Heart left ventricle (tissue), 16 donors: ENCODE data around the gene GAGE12E. TPM values are rescaled to one million over a fixed set of nuclear protein-coding genes. Genes with fewer than 3 reads are reported as not detected.
A peak's percentile ranks its signal among the peaks of the same experiment; 100 is the strongest.
"Not testable (repeated sequence)": the region's sequence is repeated elsewhere in the genome, so short reads cannot be mapped to it uniquely, and the experiment has no call there.

Experiments
- ATAC-seq, 4 donors: fragments of 200-7000 bp; cut with Tn5 transposase; one replicate each; pipeline ENCODE4 v1.9.1; 2020 to 2022; ENCODE audit warnings: moderate library complexity in 4 of 4, mild to moderate bottlenecking in 3 of 4, moderate number of reproducible peaks in 1 of 4
- DNase-seq, 5 donors: peaks; one replicate each; pipeline ENCODE4 v3.0.0-alpha.2; 2020
- H3K27ac ChIP-seq, 12 donors: fragments of 200-600 bp; sonication (generic) in 4 of 12; one replicate each; pipeline versions ENCODE4 v1.5.0 to v1.8.0; 2016 to 2022; ENCODE audit warnings: mild to moderate bottlenecking in 2 of 12
- H3K27me3 ChIP-seq, 9 donors: fragments of 200-600 bp; sonication (generic) in 2 of 9; one replicate each; pipeline versions ENCODE4 v1.5.1 to v1.8.0; 2016 to 2022; ENCODE audit warnings: mild to moderate bottlenecking in 3 of 9
- H3K36me3 ChIP-seq, 9 donors: fragments of 200-600 bp; sonication (generic) in 2 of 9; one replicate each; pipeline versions ENCODE4 v1.5.0 to v1.8.0; 2018 to 2022; ENCODE audit warnings: mild to moderate bottlenecking in 2 of 9
- H3K4me1 ChIP-seq, 12 donors: fragments of 200-600 bp; sonication (generic) in 4 of 12; one replicate each; pipeline versions ENCODE4 v1.5.0 to v1.8.0; 2016 to 2022; ENCODE audit warnings: mild to moderate bottlenecking in 3 of 12
- H3K4me3 ChIP-seq, 12 donors: fragments of 200-600 bp; sonication (generic) in 4 of 12; one replicate each; pipeline versions ENCODE4 v1.5.0 to v1.8.0; 2017 to 2022; ENCODE audit warnings: mild to moderate bottlenecking in 9 of 12, moderate library complexity in 4 of 12
- H3K9me3 ChIP-seq, 12 donors: fragments of 200-600 bp; sonication (generic) in 4 of 12; one replicate each; pipeline versions ENCODE4 v1.5.0 to v1.8.0; 2016 to 2022; ENCODE audit warnings: mild to moderate bottlenecking in 1 of 12
- WGBS, 4 donors: extraction: QIAGEN DNeasy Blood & Tissue Kit in 2 of 4; methylation state at CpG; one replicate each; pipeline versions ENCODE4 v1.1.5 to v1.1.7; 2013 to 2018; 5-methylcytosine and 5-hydroxymethylcytosine counted together
- intact Hi-C, 10 donors: fragments of 100-400 bp; cut with DNase I; formaldehyde crosslinking; loops; one replicate each; pipeline versions ENCODE4 v1.11.1 to v1.14.2; 2022
- long read RNA-seq, 3 donors: library from polyadenylated mRNA; unstranded; transcript quantifications; one replicate each; pipeline ENCODE4 v2.0.0, GENCODE V29; 2020 to 2021
- polyA plus RNA-seq, 2 donors: library from polyadenylated mRNA; stranded (reverse); fragments of 200-250 nt; gene quantifications; one replicate each; pipeline ENCODE4 v1.2.3, GENCODE V29; 2013
- total RNA-seq, 9 donors: library from RNA; depleted of rRNA in 2 of 9; stranded (reverse); fragments of >200 nt in 2 of 9; fragmentation: NEBNext Ultra II Directional in 3 of 9; extraction: Animal tissue kit (Norgen Biotek cat#: 25700) in 3 of 9; gene quantifications; one replicate each; pipeline versions ENCODE4 v1.1.0 to v1.2.4, GENCODE V29; 2016 to 2023
- donor health status: ischemic (EF 13 %, LVEDD 7.1; RV severe dilation, severe dysfunction).
- donor health status: healthy with polysubstance abuse.
- donor health status: DM: no; HTN: yes; CAD: no.
- donor health status: DM: no; HTN: no; CAD: no.
- donor health status: ischemic (EF 25% LVEDD 6.9; RV normal size, moderate dysfunction).
- donor health status: ischemic (EF 25% LVEDD 5.7; RV mildly dilated, moderate dysfunction).
- donor health status: healthy.
- donor health status: DM: yes; HTN: yes; CAD: no.
- donor health status: ischemic (EF 35%, LVEDD 5.7; RV mildly dilated, moderate dysfunction).
- donor health status: nonischemic (EF 11% LVEDD 7.7; RV severe dilation, severe dysfunction).
- donor health status: DM: yes; HTN: yes; CAD: no.
- donor health status: PGD.
- donor health status: ischemic (EF 29% LVEDD 5.4; RV normal size, mild dysfunction).
- donor health status: nonischemic (EF 23%, LVEDD 6.1; RV moderate dilation, normal function).

Gene GAGE12E, protein sequence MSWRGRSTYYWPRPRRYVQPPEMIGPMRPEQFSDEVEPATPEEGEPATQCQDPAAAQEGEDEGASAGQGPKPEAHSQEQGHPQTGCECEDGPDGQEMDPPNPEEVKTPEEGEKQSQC
- total RNA-seq (not detected), polyA plus RNA-seq (not detected)
- long read RNA-seq, donor 1, result 0 reads
- long read RNA-seq, donor 2, result 0 reads
- long read RNA-seq, donor 3, result 0 reads

DNA sequence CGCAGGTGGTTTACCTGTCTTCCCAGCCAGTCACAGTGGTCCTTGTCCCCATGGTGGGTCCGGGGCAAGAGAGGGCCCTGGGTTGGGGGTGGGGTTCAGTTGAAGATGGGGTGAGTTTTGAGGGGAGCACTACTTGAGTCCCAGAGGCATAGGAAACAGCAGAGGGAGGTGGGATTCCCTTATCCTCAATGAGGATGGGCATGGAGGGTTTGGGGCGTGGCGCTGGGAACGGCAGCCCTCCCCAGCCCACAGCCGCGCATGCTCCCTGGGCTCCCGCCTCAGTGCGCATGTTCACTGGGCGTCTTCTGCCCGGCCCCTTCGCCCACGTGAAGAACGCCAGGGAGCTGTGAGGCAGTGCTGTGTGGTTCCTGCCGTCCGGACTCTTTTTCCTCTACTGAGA is at the start of gene GAGE12E:
Gene GAGE12E, plus strand, starts transcription at position 301 of the 400 bp plus-strand sequence. CDS start 1,155 bp downstream, outside the sequence.
- H3K27ac ChIP-seq, H3K4me3 ChIP-seq, ATAC-seq, intact Hi-C loops, H3K9me3 ChIP-seq, H3K4me1 ChIP-seq, DNase-seq, H3K36me3 ChIP-seq, H3K27me3 ChIP-seq: not testable (repeated sequence)
- WGBS, 4 donors, result no CpG with 5 or more reads among the region's 16 CpGs

DNA sequence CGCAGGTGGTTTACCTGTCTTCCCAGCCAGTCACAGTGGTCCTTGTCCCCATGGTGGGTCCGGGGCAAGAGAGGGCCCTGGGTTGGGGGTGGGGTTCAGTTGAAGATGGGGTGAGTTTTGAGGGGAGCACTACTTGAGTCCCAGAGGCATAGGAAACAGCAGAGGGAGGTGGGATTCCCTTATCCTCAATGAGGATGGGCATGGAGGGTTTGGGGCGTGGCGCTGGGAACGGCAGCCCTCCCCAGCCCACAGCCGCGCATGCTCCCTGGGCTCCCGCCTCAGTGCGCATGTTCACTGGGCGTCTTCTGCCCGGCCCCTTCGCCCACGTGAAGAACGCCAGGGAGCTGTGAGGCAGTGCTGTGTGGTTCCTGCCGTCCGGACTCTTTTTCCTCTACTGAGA is 19.2 kb upstream of the GAGE12E start, which contains the start of gene GAGE12C:
Gene GAGE12C, plus strand, starts transcription at position 301 of the 400 bp plus-strand sequence. CDS start 1,155 bp downstream, outside the sequence.
- intact Hi-C loops, H3K27ac ChIP-seq, ATAC-seq, H3K36me3 ChIP-seq, H3K4me1 ChIP-seq, H3K4me3 ChIP-seq, H3K27me3 ChIP-seq, H3K9me3 ChIP-seq, DNase-seq: not testable (repeated sequence)
- WGBS, 4 donors, result no CpG with 5 or more reads among the region's 16 CpGs

DNA sequence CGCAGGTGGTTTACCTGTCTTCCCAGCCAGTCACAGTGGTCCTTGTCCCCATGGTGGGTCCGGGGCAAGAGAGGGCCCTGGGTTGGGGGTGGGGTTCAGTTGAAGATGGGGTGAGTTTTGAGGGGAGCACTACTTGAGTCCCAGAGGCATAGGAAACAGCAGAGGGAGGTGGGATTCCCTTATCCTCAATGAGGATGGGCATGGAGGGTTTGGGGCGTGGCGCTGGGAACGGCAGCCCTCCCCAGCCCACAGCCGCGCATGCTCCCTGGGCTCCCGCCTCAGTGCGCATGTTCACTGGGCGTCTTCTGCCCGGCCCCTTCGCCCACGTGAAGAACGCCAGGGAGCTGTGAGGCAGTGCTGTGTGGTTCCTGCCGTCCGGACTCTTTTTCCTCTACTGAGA is 9.7 kb upstream of the GAGE12E start, which contains the start of gene GAGE12D:
Gene GAGE12D, plus strand, starts transcription at position 301 of the 400 bp plus-strand sequence. CDS start 1,155 bp downstream, outside the sequence.
- intact Hi-C loops, H3K4me3 ChIP-seq, ATAC-seq, DNase-seq, H3K27ac ChIP-seq, H3K9me3 ChIP-seq, H3K27me3 ChIP-seq, H3K36me3 ChIP-seq, H3K4me1 ChIP-seq: not testable (repeated sequence)
- no CpG with 5 or more reads among the region's 16 CpGs for WGBS, 4 donors

DNA sequence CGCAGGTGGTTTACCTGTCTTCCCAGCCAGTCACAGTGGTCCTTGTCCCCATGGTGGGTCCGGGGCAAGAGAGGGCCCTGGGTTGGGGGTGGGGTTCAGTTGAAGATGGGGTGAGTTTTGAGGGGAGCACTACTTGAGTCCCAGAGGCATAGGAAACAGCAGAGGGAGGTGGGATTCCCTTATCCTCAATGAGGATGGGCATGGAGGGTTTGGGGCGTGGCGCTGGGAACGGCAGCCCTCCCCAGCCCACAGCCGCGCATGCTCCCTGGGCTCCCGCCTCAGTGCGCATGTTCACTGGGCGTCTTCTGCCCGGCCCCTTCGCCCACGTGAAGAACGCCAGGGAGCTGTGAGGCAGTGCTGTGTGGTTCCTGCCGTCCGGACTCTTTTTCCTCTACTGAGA is 9.5 kb downstream of the GAGE12E start, which contains the start of gene GAGE12F:
Gene GAGE12F, plus strand, starts transcription at position 301 of the 400 bp plus-strand sequence. CDS start 1,155 bp downstream, outside the sequence.
- ATAC-seq, H3K4me1 ChIP-seq, intact Hi-C loops, H3K4me3 ChIP-seq, H3K36me3 ChIP-seq, DNase-seq, H3K27me3 ChIP-seq, H3K27ac ChIP-seq, H3K9me3 ChIP-seq: not testable (repeated sequence)
- no CpG with 5 or more reads among the region's 16 CpGs for WGBS, 4 donors

DNA sequence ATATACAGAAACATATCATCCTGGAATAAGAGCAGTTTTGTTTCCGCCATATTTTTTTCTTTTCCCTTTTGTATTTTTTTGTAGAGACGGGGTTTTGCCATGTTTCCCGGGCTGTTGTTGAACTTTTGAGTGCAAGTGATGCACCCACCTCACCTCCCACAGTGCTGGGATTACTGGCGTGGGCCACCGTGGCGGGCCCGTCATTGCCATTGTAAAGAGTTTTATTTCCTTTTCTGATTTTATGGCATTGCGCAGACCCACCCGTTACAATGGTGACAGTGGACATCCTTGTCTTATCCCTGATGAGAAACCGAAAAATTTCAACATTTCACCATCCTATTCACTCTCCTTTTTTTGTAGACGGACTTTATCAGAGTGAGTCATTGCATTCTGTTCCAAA is 17.6 kb downstream of the GAGE12E start:
- ATAC-seq, H3K4me1 ChIP-seq, H3K4me3 ChIP-seq, H3K36me3 ChIP-seq, H3K9me3 ChIP-seq, H3K27ac ChIP-seq, intact Hi-C loops, H3K27me3 ChIP-seq: not testable (repeated sequence)
- peak in 2 of 5 donors; percentile 5 to 15 for DNase-seq
- WGBS, 4 donors, result no CpG with 5 or more reads among the region's 11 CpGs

DNA sequence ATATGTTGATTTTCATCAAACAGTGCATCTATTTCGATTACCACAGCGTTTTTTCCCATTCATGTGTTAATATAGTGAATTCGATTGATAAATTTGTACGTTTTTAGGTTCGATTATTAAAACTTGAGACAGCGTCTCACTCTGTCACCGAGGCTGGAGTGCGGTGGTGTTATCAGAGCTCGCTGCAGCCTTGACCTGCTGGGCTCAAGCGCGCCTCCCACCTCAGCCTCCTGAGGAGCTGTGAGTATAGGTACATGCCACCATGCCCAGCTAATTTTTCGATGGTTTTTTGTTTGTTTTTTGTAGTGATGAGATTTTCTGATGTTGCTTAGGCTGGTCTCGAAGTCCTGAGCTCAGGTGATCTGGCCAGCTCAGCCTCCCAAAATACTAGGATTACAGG is 18.1 kb downstream of the GAGE12E start:
- H3K4me1 ChIP-seq, H3K9me3 ChIP-seq, H3K27me3 ChIP-seq, H3K27ac ChIP-seq, H3K36me3 ChIP-seq, H3K4me3 ChIP-seq, ATAC-seq, intact Hi-C loops: not testable (repeated sequence)
- 88% methylated on average over 10 of the region's 13 CpGs; no CpG with 5 or more reads in 3 of the 4 donors for WGBS, 4 donors
- peak in 1 of 5 donors; percentile 6 for DNase-seq

DNA sequence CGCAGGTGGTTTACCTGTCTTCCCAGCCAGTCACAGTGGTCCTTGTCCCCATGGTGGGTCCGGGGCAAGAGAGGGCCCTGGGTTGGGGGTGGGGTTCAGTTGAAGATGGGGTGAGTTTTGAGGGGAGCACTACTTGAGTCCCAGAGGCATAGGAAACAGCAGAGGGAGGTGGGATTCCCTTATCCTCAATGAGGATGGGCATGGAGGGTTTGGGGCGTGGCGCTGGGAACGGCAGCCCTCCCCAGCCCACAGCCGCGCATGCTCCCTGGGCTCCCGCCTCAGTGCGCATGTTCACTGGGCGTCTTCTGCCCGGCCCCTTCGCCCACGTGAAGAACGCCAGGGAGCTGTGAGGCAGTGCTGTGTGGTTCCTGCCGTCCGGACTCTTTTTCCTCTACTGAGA is 19.0 kb downstream of the GAGE12E start, which contains the start of gene GAGE12G:
Gene GAGE12G, plus strand, starts transcription at position 301 of the 400 bp plus-strand sequence. CDS start 1,155 bp downstream, outside the sequence.
- H3K27ac ChIP-seq, H3K36me3 ChIP-seq, H3K4me3 ChIP-seq, ATAC-seq, H3K9me3 ChIP-seq, H3K27me3 ChIP-seq, intact Hi-C loops, H3K4me1 ChIP-seq, DNase-seq: not testable (repeated sequence)
- WGBS, 4 donors, result no CpG with 5 or more reads among the region's 16 CpGs

DNA sequence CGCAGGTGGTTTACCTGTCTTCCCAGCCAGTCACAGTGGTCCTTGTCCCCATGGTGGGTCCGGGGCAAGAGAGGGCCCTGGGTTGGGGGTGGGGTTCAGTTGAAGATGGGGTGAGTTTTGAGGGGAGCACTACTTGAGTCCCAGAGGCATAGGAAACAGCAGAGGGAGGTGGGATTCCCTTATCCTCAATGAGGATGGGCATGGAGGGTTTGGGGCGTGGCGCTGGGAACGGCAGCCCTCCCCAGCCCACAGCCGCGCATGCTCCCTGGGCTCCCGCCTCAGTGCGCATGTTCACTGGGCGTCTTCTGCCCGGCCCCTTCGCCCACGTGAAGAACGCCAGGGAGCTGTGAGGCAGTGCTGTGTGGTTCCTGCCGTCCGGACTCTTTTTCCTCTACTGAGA is 28.6 kb downstream of the GAGE12E start, which contains the start of gene GAGE12H:
Gene GAGE12H, plus strand, starts transcription at position 301 of the 400 bp plus-strand sequence. CDS start 1,155 bp downstream, outside the sequence.
- H3K36me3 ChIP-seq, H3K27ac ChIP-seq, H3K4me1 ChIP-seq, H3K27me3 ChIP-seq, ATAC-seq, intact Hi-C loops, H3K4me3 ChIP-seq, H3K9me3 ChIP-seq, DNase-seq: not testable (repeated sequence)
- WGBS, 4 donors, result no CpG with 5 or more reads among the region's 16 CpGs

DNA sequence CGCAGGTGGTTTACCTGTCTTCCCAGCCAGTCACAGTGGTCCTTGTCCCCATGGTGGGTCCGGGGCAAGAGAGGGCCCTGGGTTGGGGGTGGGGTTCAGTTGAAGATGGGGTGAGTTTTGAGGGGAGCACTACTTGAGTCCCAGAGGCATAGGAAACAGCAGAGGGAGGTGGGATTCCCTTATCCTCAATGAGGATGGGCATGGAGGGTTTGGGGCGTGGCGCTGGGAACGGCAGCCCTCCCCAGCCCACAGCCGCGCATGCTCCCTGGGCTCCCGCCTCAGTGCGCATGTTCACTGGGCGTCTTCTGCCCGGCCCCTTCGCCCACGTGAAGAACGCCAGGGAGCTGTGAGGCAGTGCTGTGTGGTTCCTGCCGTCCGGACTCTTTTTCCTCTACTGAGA is 38.1 kb downstream of the GAGE12E start, which contains the start of gene GAGE2A:
Gene GAGE2A, plus strand, starts transcription at position 301 of the 400 bp plus-strand sequence. CDS start 1,155 bp downstream, outside the sequence.
- H3K4me3 ChIP-seq, H3K27me3 ChIP-seq, ATAC-seq, H3K36me3 ChIP-seq, H3K27ac ChIP-seq, DNase-seq, intact Hi-C loops, H3K4me1 ChIP-seq, H3K9me3 ChIP-seq: not testable (repeated sequence)
- no CpG with 5 or more reads among the region's 16 CpGs for WGBS, 4 donors

DNA sequence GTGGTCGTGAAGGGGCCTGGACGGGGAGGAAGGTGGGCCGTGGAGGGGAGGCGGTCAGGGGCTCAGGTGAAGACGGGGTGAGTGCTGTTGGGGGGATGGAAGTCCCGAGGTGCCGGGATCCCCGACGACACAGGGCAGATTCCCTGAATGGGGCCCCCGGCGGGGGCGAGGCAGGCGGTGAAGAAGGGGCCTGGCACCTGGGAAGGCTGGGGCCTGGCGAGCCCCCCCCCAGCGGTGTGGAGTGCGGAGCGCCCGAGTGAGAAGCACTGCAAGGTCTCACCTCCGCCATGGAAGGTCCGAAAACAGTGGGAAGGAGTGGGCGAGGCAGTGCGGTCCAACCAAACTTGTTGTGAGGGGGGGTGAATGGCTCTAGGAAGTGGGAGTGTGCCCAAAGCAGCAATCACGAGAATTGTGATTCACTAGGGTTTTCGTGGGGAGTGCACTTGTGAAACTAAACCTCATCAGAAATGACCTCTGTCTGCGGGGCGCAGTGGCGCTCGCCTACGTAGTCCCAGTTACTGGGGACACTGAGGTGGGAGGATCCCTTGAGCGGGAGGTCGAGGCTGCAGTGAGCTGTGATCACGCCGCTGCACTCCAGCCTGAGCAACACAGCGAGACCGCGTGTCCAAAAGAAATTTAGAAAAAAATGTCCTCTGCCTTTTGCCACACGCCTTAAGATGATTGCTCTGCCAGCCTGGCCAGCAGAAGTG is 38.8 kb downstream of the GAGE12E start:
- intact Hi-C loops, H3K27me3 ChIP-seq, ATAC-seq, H3K4me3 ChIP-seq, H3K27ac ChIP-seq, H3K9me3 ChIP-seq, H3K4me1 ChIP-seq, H3K36me3 ChIP-seq: not testable (repeated sequence)
- DNase-seq, result peak in 4 of 5 donors; percentile 13 to 43 (median 26)
- 88 to 92% (median 89%) methylated on average over 24 to 33 of the region's 37 CpGs for WGBS, 4 donors

DNA sequence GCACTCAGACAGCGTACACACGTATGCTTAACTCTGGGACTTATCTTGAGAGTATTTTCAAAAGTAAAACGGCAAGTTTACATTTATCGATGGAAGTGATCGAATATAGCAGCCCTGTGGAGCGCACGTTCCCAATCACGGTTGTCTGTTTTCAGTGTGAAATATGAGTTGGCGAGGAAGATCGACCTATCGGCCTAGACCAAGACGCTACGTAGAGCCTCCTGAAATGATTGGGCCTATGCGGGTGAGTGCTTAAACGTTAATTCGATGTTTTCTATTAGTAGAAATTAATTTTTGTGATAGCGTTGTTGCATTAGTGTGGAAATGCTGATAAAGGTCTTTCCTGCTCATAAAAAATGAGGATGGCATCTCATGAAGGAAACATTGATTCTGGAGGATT is 39.4 kb downstream of the GAGE12E start:
- H3K9me3 ChIP-seq, H3K27me3 ChIP-seq, ATAC-seq, DNase-seq, H3K4me1 ChIP-seq, intact Hi-C loops, H3K4me3 ChIP-seq, H3K36me3 ChIP-seq, H3K27ac ChIP-seq: not testable (repeated sequence)
- WGBS, 4 donors, result 85 to 96% (median 91%) methylated on average over 10 to 15 of the region's 17 CpGs
